ENCODE measurements around the gene CXCL17. TPM values are rescaled to one million over a fixed set of nuclear protein-coding genes. Genes with fewer than 3 reads are reported as not detected.

CXCL17 gene
- total RNA-seq, 1 experiment from 2014 or later = 0.32 TPM

GRCh38 chr19:42487798-42488178 is 45.0 kb upstream of the CXCL17 start:
- intact Hi-C loops (cut with micrococcal nuclease) = loop anchor here (2.0 kb wide), 1 partner anchor 41 kb away; the partner anchor contains the start of gene CEACAM1
- ChIA-PET POLR2A (no interaction called here), CTCF (no interaction called here), RAD21 (ENCODE audit: low non-redundant PET in 1 of 2, low total read pairs in 2 of 2, uncharacterized antibody in 2 of 2, unreplicated experiment in 2 of 2) (no interaction called here)
- no peak overlapping the region for H2AFZ ChIP-seq (ENCODE audit: low read depth, low read length, poor library complexity, severe bottlenecking)
- H3K9ac ChIP-seq (ENCODE audit: low read length) = no peak overlapping the region
- no peak overlapping the region for H3K4me2 ChIP-seq (ENCODE audit: low read length)
- no peaks in the 10 kb centered on the region for H3K9me2 ChIP-seq (ENCODE audit: insufficient read depth)
- H3K9me3 ChIP-seq (ENCODE audit: control insufficient read depth in 1 of 2, insufficient read depth in 1 of 2, low read depth in 1 of 2, low read length in 2 of 2) = no peaks in the 10 kb centered on the region
- peaks cover 3 to 10% of the 10 kb centered on the region in 2 experiments; a peak in 2 of 4 replicates for H3K4me1 ChIP-seq (ENCODE audit: control insufficient read depth in 1 of 2, insufficient read depth in 2 of 2, low read length in 2 of 2)
- no peaks in the 10 kb centered on the region for H3K79me2 ChIP-seq (ENCODE audit: insufficient read depth, low read length)
- no peaks in the 10 kb centered on the region for H4K20me1 ChIP-seq (ENCODE audit: insufficient read depth)
- DNase-seq (ENCODE audit: low read depth, low spot score) = no peak
- TF ChIP-seq TCF7L2 (IDR thresholded peaks at IDR 0.05; ENCODE audit: borderline replicate concordance, extremely low read depth, insufficient read depth, insufficient read length) (no peak), EZH2phosphoT487 (IDR thresholded peaks at IDR 0.05; ENCODE audit: borderline replicate concordance) (no peak), ZNF274 (IDR thresholded peaks at IDR 0.05; ENCODE audit: low read depth, low read length) (no peak), CBX3 (IDR thresholded peaks at IDR 0.05; ENCODE audit: low read depth) (no peak), ZBTB33 (IDR thresholded peaks at IDR 0.05; ENCODE audit: extremely low read depth, insufficient replicate concordance, low read length) (no peak), SRF (IDR thresholded peaks at IDR 0.05; ENCODE audit: low read depth) (no peak), CEBPB (IDR thresholded peaks at IDR 0.05; ENCODE audit: low read depth) (no peak), MAX (IDR thresholded peaks at IDR 0.05) (no peak), CTCF (IDR thresholded peaks at IDR 0.05 in 2 of 3, conservative IDR thresholded peaks at IDR 0.05 in 1 of 3; ENCODE audit: borderline replicate concordance in 1 of 3, insufficient read depth in 1 of 3, low read depth in 2 of 3, low read length in 2 of 3) (no peak), FOSL1 (IDR thresholded peaks at IDR 0.05; ENCODE audit: low read depth) (no peak), EGR1 (IDR thresholded peaks at IDR 0.05; ENCODE audit: low read depth) (no peak), ELF1 (IDR thresholded peaks at IDR 0.05; ENCODE audit: borderline replicate concordance, low read depth) (no peak), REST (IDR thresholded peaks at IDR 0.05; ENCODE audit: low read depth) (no peak), SIN3A (IDR thresholded peaks at IDR 0.05; ENCODE audit: low read depth) (no peak), ZFX (IDR thresholded peaks at IDR 0.05) (no peak), JUND (IDR thresholded peaks at IDR 0.05) (no peak), SP1 (IDR thresholded peaks at IDR 0.05; ENCODE audit: low read depth) (no peak)
- no TSS peak for BruUV-seq (replicated peaks)
- H3K36me3 ChIP-seq (ENCODE audit: control insufficient read depth in 1 of 2, insufficient read depth in 2 of 2, low read length in 2 of 2) = no peaks in the 10 kb centered on the region
- H3K4me3 ChIP-seq (replicated peaks in 1 of 2; ENCODE audit: low read depth in 1 of 2, low read length in 2 of 2) = no peak overlapping the region
- H3K27ac ChIP-seq (ENCODE audit: low read depth, low read length) = no peak overlapping the region
- no peak for ATAC-seq
- no peaks in the 10 kb centered on the region for H3K27me3 ChIP-seq (ENCODE audit: insufficient read depth, low read length)

All from HCT116 (cell line).